ENCODE measurements around the gene F12. TPM values are rescaled to one million over a fixed set of nuclear protein-coding genes. Genes with fewer than 3 reads are reported as not detected.
A peak's percentile ranks its signal among the peaks of the same experiment; 100 is the strongest.

The F12 gene
- total RNA-seq, 1 experiment from 2014 or later = not detected

DNA sequence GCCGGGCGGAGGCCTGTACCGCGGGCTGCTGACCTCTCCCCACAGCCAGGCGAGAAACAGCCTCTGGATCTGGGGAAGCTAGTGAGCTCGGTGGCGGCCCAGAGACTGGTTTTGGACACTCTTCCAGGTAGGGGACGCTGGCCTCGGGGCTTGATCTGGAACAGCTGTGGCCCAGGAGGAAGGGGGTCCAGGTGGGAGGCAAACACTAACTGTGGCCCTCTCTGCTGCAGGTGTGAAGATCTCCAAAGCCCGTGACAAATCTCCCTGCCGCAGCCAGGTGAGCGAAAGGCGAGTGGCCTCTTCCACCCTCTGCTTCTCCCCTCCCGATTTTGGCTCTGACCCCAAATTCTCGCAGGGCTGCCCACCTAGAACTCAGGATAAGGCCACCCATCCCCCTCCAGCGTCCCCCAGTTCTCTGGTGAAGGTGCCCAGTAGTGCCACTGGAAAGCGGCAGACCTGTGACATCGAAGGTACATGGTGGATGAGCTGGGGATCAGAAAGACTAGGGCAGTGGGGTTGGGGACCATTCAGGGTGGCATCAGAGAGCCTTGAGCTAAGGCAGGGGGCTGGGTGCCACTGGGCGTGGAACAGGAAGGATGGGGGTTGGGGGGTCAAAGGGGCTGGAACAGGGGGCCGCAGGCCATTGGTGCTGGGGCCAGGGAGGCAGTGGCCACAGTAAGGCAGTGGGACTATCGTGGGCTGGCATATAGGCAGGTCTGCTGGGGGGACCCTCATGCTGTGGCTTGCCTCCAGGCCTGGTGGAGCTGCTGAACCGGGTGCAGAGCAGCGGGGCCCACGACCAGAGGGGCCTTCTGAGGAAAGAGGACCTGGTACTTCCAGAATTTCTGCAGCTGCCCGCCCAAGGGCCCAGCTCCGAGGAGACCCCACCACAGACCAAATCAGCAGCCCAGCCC lies 38.0 kb downstream of the F12 start:
- CTCF ChIA-PET = interaction anchor here (0.9 to 1.3 kb wide), 6 partner anchors 11 to 88 kb away, joined by 3 to 6 read pairs (median 4); no protein-coding TSS in a partner anchor
- Histone ChIP-seq H3K27me3 (replicated peaks; ENCODE audit: insufficient read depth, low read depth, low read length, poor library complexity) (no peaks in the 10 kb centered on the region), H3K4me3 (ENCODE audit: low read depth, low read length, poor library complexity, severe bottlenecking) (peak overlapping the region; percentile 52), H3K27ac (ENCODE audit: low read depth, low read length, poor library complexity, severe bottlenecking) (peak overlapping the region; percentile 65), H3K9me3 (ENCODE audit: low read depth, low read length, poor library complexity, severe bottlenecking) (no peaks in the 10 kb centered on the region), H3K36me3 (ENCODE audit: insufficient read depth, low read length, poor library complexity, severe bottlenecking) (no peaks in the 10 kb centered on the region), H3K4me1 (ENCODE audit: insufficient read depth, low read length, poor library complexity, severe bottlenecking) (peaks cover 14% of the 10 kb centered on the region)
- no TSS peak for BruUV-seq (replicated peaks)
- no peak for DNase-seq (ENCODE audit: low spot score)
- intact Hi-C loops (cut with micrococcal nuclease; ENCODE audit: unreplicated experiment) = no loop called here
- TF ChIP-seq EZH2 (IDR thresholded peaks at IDR 0.05; ENCODE audit: borderline replicate concordance, low read depth, low read length, poor library complexity, severe bottlenecking) = no peak
- TF ChIP-seq, protein P1, sequence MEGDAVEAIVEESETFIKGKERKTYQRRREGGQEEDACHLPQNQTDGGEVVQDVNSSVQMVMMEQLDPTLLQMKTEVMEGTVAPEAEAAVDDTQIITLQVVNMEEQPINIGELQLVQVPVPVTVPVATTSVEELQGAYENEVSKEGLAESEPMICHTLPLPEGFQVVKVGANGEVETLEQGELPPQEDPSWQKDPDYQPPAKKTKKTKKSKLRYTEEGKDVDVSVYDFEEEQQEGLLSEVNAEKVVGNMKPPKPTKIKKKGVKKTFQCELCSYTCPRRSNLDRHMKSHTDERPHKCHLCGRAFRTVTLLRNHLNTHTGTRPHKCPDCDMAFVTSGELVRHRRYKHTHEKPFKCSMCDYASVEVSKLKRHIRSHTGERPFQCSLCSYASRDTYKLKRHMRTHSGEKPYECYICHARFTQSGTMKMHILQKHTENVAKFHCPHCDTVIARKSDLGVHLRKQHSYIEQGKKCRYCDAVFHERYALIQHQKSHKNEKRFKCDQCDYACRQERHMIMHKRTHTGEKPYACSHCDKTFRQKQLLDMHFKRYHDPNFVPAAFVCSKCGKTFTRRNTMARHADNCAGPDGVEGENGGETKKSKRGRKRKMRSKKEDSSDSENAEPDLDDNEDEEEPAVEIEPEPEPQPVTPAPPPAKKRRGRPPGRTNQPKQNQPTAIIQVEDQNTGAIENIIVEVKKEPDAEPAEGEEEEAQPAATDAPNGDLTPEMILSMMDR (conservative IDR thresholded peaks at IDR 0.05; ENCODE audit: low read depth, low read length) = no peak
- POLR2A ChIA-PET (ENCODE audit: low non-redundant PET) = no interaction called here

GRCh38 chr5:177370488-177371119 lies 38.8 kb downstream of the F12 start:
- peak; percentile 85 for DNase-seq (ENCODE audit: low spot score)
- Histone ChIP-seq H3K27ac (ENCODE audit: low read depth, low read length, poor library complexity, severe bottlenecking) (no peak overlapping the region), H3K4me3 (ENCODE audit: low read depth, low read length, poor library complexity, severe bottlenecking) (peak overlapping the region; percentile 52), H3K36me3 (ENCODE audit: insufficient read depth, low read length, poor library complexity, severe bottlenecking) (no peaks in the 10 kb centered on the region), H3K27me3 (replicated peaks; ENCODE audit: insufficient read depth, low read depth, low read length, poor library complexity) (no peaks in the 10 kb centered on the region), H3K4me1 (ENCODE audit: insufficient read depth, low read length, poor library complexity, severe bottlenecking) (peaks cover 15% of the 10 kb centered on the region), H3K9me3 (ENCODE audit: low read depth, low read length, poor library complexity, severe bottlenecking) (no peaks in the 10 kb centered on the region)
- ChIA-PET CTCF (interaction anchor here (0.9 to 1.3 kb wide), 5 partner anchors 12 to 89 kb away, joined by 4 to 6 read pairs (median 4); no protein-coding TSS in a partner anchor), POLR2A (ENCODE audit: low non-redundant PET) (no interaction called here)
- no TSS peak for BruUV-seq (replicated peaks)
- intact Hi-C loops (cut with micrococcal nuclease; ENCODE audit: unreplicated experiment) = no loop called here
- no peak for TF ChIP-seq EZH2 (IDR thresholded peaks at IDR 0.05; ENCODE audit: borderline replicate concordance, low read depth, low read length, poor library complexity, severe bottlenecking)
- TF ChIP-seq, protein P1 (conservative IDR thresholded peaks at IDR 0.05; ENCODE audit: low read depth, low read length) = peak; percentile 58

GRCh38 chr5:177369645-177370440 lies 39.5 kb downstream of the F12 start:
- no peak overlapping the region for H3K27ac ChIP-seq (ENCODE audit: low read depth, low read length, poor library complexity, severe bottlenecking)
- peaks cover 15% of the 10 kb centered on the region for H3K4me1 ChIP-seq (ENCODE audit: insufficient read depth, low read length, poor library complexity, severe bottlenecking)
- no peak for DNase-seq (ENCODE audit: low spot score)
- POLR2A ChIA-PET (ENCODE audit: low non-redundant PET) = no interaction called here
- no peak overlapping the region for H3K4me3 ChIP-seq (ENCODE audit: low read depth, low read length, poor library complexity, severe bottlenecking)
- TF ChIP-seq, protein P1 (conservative IDR thresholded peaks at IDR 0.05; ENCODE audit: low read depth, low read length) = no peak
- TF ChIP-seq EZH2 (IDR thresholded peaks at IDR 0.05; ENCODE audit: borderline replicate concordance, low read depth, low read length, poor library complexity, severe bottlenecking) = no peak
- CTCF ChIA-PET = interaction anchor here (0.9 to 1.3 kb wide), 4 partner anchors 13 to 90 kb away, joined by 4 to 6 read pairs (median 4); no protein-coding TSS in a partner anchor
- no peaks in the 10 kb centered on the region for H3K36me3 ChIP-seq (ENCODE audit: insufficient read depth, low read length, poor library complexity, severe bottlenecking)
- no peaks in the 10 kb centered on the region for H3K9me3 ChIP-seq (ENCODE audit: low read depth, low read length, poor library complexity, severe bottlenecking)
- intact Hi-C loops (cut with micrococcal nuclease; ENCODE audit: unreplicated experiment) = no loop called here
- no peaks in the 10 kb centered on the region for H3K27me3 ChIP-seq (replicated peaks; ENCODE audit: insufficient read depth, low read depth, low read length, poor library complexity)
- BruUV-seq (replicated peaks) = no TSS peak

All from A673 (cell line).